ENCODE data around the gene HHIP. TPM values are rescaled to one million over a fixed set of nuclear protein-coding genes. Genes with fewer than 3 reads are reported as not detected.
"Not testable (repeated sequence)": the region's sequence is repeated elsewhere in the genome, so short reads cannot be mapped to it uniquely, and the experiment has no call there.

Gene HHIP
- polyA plus RNA-seq, 1 donor: 18.6 TPM

- H3K36me3 ChIP-seq (ENCODE audit: control insufficient read depth, insufficient read depth, low read length); H3K27me3 ChIP-seq (ENCODE audit: control insufficient read depth, insufficient read depth, low read length); H3K9me3 ChIP-seq (ENCODE audit: control insufficient read depth, low read depth, low read length); H3K4me1 ChIP-seq (ENCODE audit: control insufficient read depth, insufficient read depth, low read length); H3K27ac ChIP-seq (ENCODE audit: low read length); H3K4me3 ChIP-seq (ENCODE audit: low read length); DNase-seq: not testable (repeated sequence)
- no CpG with 5 or more reads among the region's 8 CpGs for WGBS (ENCODE audit: insufficient coverage, low lambda C conversion rate)
Observed at GRCh38 chr4:144791933-144792332, 146.0 kb downstream of the HHIP start.

Data from large intestine (tissue), 3 donors.